K562 (cell line): ENCODE data around the gene C1orf116. TPM values are rescaled to one million over a fixed set of nuclear protein-coding genes. Genes with fewer than 3 reads are reported as not detected.

ENCODE experiments used
- BDP1 ChIP-seq: IDR thresholded peaks from 3 replicates; pipeline ENCODE4 v1.6.1; 2011; ENCODE audit not compliant: insufficient read length, insufficient read depth
- E2F6 ChIP-seq, 2 experiments: IDR thresholded peaks; 2 replicates each; pipeline ENCODE4 v1.6.1; 2011; ENCODE audit warnings: borderline replicate concordance in 1 of 2, control low read depth in 1 of 2, low read depth in 1 of 2, low read length in 1 of 2, mild to moderate bottlenecking in 1 of 2, mixed read lengths in 1 of 2, moderate library complexity in 1 of 2; ENCODE audit not compliant: insufficient read depth in 1 of 2, insufficient read length in 1 of 2, poor library complexity in 1 of 2, severe bottlenecking in 1 of 2; ENCODE audit errors: extremely low read depth in 1 of 2
- FOXJ3 ChIP-seq: sonication (generic); formaldehyde crosslinking; IDR thresholded peaks from 2 replicates; pipeline ENCODE4 v1.4.0; 2020; ENCODE audit warnings: mild to moderate bottlenecking, missing genetic modification reagents
- FOXK1 ChIP-seq: sonication (generic); formaldehyde crosslinking; IDR thresholded peaks from 2 replicates; pipeline ENCODE4 v1.8.0; 2022; ENCODE audit warnings: missing genetic modification reagents, mild to moderate bottlenecking, borderline replicate concordance
- HDAC6 ChIP-seq: IDR thresholded peaks from 2 replicates; pipeline ENCODE4 v1.6.1; 2012; ENCODE audit warnings: low read depth, mild to moderate bottlenecking, control low read depth, inconsistent platforms, low read length, moderate library complexity
- HMG20B ChIP-seq: fragments of 250-450 bp; sonication (Bioruptor Pico); IDR thresholded peaks from 2 replicates; pipeline ENCODE4 v1.5.0; 2021; ENCODE audit warnings: mild to moderate bottlenecking
- HNRNPUL1 ChIP-seq: fragments of 200-400 bp; formaldehyde crosslinking; IDR thresholded peaks from 2 replicates; pipeline ENCODE4 v1.6.1; 2017; ENCODE audit warnings: low read length
- HSF4 ChIP-seq: fragments of 250-450 bp; sonication (Bioruptor Pico); IDR thresholded peaks from 2 replicates; pipeline ENCODE4 v2.1.2; 2022; ENCODE audit warnings: mild to moderate bottlenecking, moderate library complexity, borderline replicate concordance
- MYBL2 ChIP-seq, 2 experiments: fragments of 450-650 bp in 1 of 2; sonication (generic) in 1 of 2; formaldehyde crosslinking in 1 of 2; IDR thresholded peaks; 2 replicates each; pipeline versions ENCODE4 v1.6.1 to v1.8.1; 2017 to 2022; ENCODE audit warnings: borderline replicate concordance in 1 of 2, inconsistent platforms in 1 of 2, low read depth in 1 of 2, mild to moderate bottlenecking in 1 of 2, missing genetic modification reagents in 1 of 2, moderate library complexity in 1 of 2
- NBN ChIP-seq: fragments of 450-650 bp; IDR thresholded peaks from 2 replicates; pipeline ENCODE4 v1.6.1; 2016; ENCODE audit warnings: low read depth, mild to moderate bottlenecking
- PHB ChIP-seq: fragments of 250-450 bp; sonication (Bioruptor Pico); IDR thresholded peaks from 2 replicates; pipeline ENCODE4 v1.5.0; 2021
- RBM15 ChIP-seq: fragments of 200-400 bp; formaldehyde crosslinking; IDR thresholded peaks from 2 replicates; pipeline ENCODE4 v1.6.1; 2018; ENCODE audit warnings: mild to moderate bottlenecking, low read length, moderate library complexity; ENCODE audit not compliant: insufficient read depth
- RNF219 ChIP-seq: fragments of 250-450 bp; sonication (Bioruptor Pico); IDR thresholded peaks from 2 replicates; pipeline ENCODE4 v1.5.0; 2022; ENCODE audit warnings: mild to moderate bottlenecking
- STAT5A ChIP-seq: IDR thresholded peaks from 2 replicates; pipeline ENCODE4 v1.6.1; 2012; ENCODE audit warnings: low read length, inconsistent platforms, borderline replicate concordance
- THRB ChIP-seq: fragments of 450-650 bp; formaldehyde crosslinking; conservative IDR thresholded peaks from 2 replicates; pipeline ENCODE4 v1.4.0; 2022; ENCODE audit warnings: mild to moderate bottlenecking, missing genetic modification characterization
- ZNF239 ChIP-seq: fragments of 250-450 bp; sonication (Bioruptor Pico); IDR thresholded peaks from 2 replicates; pipeline ENCODE4 v1.4.0; 2020; ENCODE audit warnings: mild to moderate bottlenecking
- ZNF274 ChIP-seq: IDR thresholded peaks from 2 replicates; pipeline ENCODE4 v1.6.1; 2011; ENCODE audit warnings: low read depth, mild to moderate bottlenecking, low read length, moderate library complexity, borderline replicate concordance
- ZNF395 ChIP-seq: fragments of 200-800 bp; sonication (Bioruptor generic); IDR thresholded peaks from 2 replicates; pipeline ENCODE4 v1.6.1; 2017; ENCODE audit warnings: missing genetic modification characterization, missing compliant biosample characterization
- ZNF561 ChIP-seq: fragments of 450-650 bp; formaldehyde crosslinking; conservative IDR thresholded peaks from 2 replicates; pipeline ENCODE4 v1.4.0; 2020; ENCODE audit warnings: mild to moderate bottlenecking, moderate library complexity
- ZNF668 ChIP-seq: fragments of 250-450 bp; sonication (Bioruptor Pico); IDR thresholded peaks from 2 replicates; pipeline ENCODE4 v1.8.0; 2022; ENCODE audit warnings: mild to moderate bottlenecking, inconsistent platforms
- polyA plus RNA-seq, 8 experiments: library from polyadenylated mRNA; depleted of rRNA in 4 of 8; stranded (reverse) in 5 of 8; unstranded in 3 of 8; fragments of >200 nt; fragmentation: Nextera tagmentation in 2 of 8; fragmentation: Illumina TruSeq in 1 of 8; extraction: Ambion mirVana in 2 of 8; extraction: Trizol in 1 of 8; gene quantifications; 2 replicates each; pipeline versions ENCODE4 v1.2.1 to v1.2.3, GENCODE V29; 2011 to 2014; ENCODE audit warnings: inconsistent platforms in 1 of 8, missing spikeins in 1 of 8
- total RNA-seq, 7 experiments: library from RNA; depleted of rRNA in 6 of 7; stranded (reverse); fragments of >200 nt in 6 of 7; fragmentation: Illumina TruSeq in 2 of 7; extraction: Trizol in 2 of 7; gene quantifications; 2 replicates each; pipeline versions ENCODE4 v1.2.1 to v1.2.3, GENCODE V29; 2011 to 2021; ENCODE audit warnings: low replicate concordance in 1 of 7

Gene C1orf116
- total and polyA plus RNA-seq, 9 of the 15 experiments (the other 6 are each of a cell fraction or from before 2014, with no cell fraction given): 0.62 to 3.0 (median 0.95) TPM

GRCh38 chr1:207024202-207025145 lies 8.1 kb downstream of the C1orf116 start (continued):
- TF ChIP-seq MYBL2 (IDR thresholded peaks at IDR 0.05; ENCODE audit: low read depth): no peak; the same call in 1 of the 2 replicates
- TF ChIP-seq MYBL2 (CRISPR knock-in tag; IDR thresholded peaks at IDR 0.05; ENCODE audit: borderline replicate concordance): no peak
- peak; percentile 98 for TF ChIP-seq ZNF668
- no peak for TF ChIP-seq HDAC6
- peak; percentile 97 for TF ChIP-seq STAT5A
- peak; percentile 90; the same call in 1 of the 2 replicates for TF ChIP-seq PHB (CRISPR knock-in tag)
- TF ChIP-seq ZNF561: peak; percentile 82; the same call in 1 of the 2 replicates
- peak; percentile 99 for TF ChIP-seq ZNF395
- no peak for TF ChIP-seq FOXJ3
- TF ChIP-seq NBN: peak; percentile 100
- no peak for TF ChIP-seq BDP1
- no peak for TF ChIP-seq HMG20B (CRISPR knock-in tag)
- peak; percentile 96 for TF ChIP-seq ZNF239 (CRISPR knock-in tag)
- TF ChIP-seq RBM15: no peak
- TF ChIP-seq THRB (CRISPR knock-in tag): peak; percentile 98
- TF ChIP-seq HNRNPUL1: peak; percentile 75; the same call in 1 of the 2 replicates
- peak; percentile 92 for TF ChIP-seq RNF219 (CRISPR knock-in tag)
- peak; percentile 85; the same call in 1 of the 2 replicates for TF ChIP-seq FOXK1 (CRISPR knock-in tag)
- TF ChIP-seq E2F6 (IDR thresholded peaks at IDR 0.05; ENCODE audit: borderline replicate concordance in 1 of 2, extremely low read depth in 1 of 2, insufficient read depth in 1 of 2, insufficient read length in 1 of 2, low read depth in 1 of 2, low read length in 1 of 2, poor library complexity in 1 of 2, severe bottlenecking in 1 of 2): peak; percentile 84 to 91
- peak; percentile 79; the same call in 1 of the 2 replicates for TF ChIP-seq ZNF274
- peak; percentile 99 for TF ChIP-seq HSF4 (CRISPR knock-in tag)
